Small intestine (tissue), 16 donors: ENCODE results near the gene C19orf12. TPM values are rescaled to one million over a fixed set of nuclear protein-coding genes. Genes with fewer than 3 reads are reported as not detected.

ENCODE experiments used
- DNase-seq, 2 donors: peaks; one replicate each; pipeline versions ENCODE4 v3.0.0 to v3.0.0-alpha.2; 2013
- FAIRE-seq: peaks from 2 replicates; lab custom pipeline; 2012; peaks lifted over from hg19 to GRCh38; lab: Jason Lieb, UNC
- H3K27ac ChIP-seq, 3 donors: one replicate each; pipeline ENCODE4 v1.5.1; 2013; ENCODE audit warnings: low read length in 2 of 3, mild to moderate bottlenecking in 2 of 3, control low read depth in 1 of 3, inconsistent platforms in 1 of 3, low read depth in 1 of 3, moderate library complexity in 1 of 3
- H3K27me3 ChIP-seq, 3 donors: one replicate each; pipeline ENCODE4 v1.6.1; 2013; ENCODE audit warnings: low read length in 3 of 3, inconsistent platforms in 1 of 3; ENCODE audit not compliant: control insufficient read depth in 3 of 3, insufficient read depth in 3 of 3
- H3K36me3 ChIP-seq, 3 donors: one replicate each; pipeline ENCODE4 v1.6.1; 2013; ENCODE audit warnings: low read length in 3 of 3, inconsistent platforms in 1 of 3, low read depth in 1 of 3, mild to moderate bottlenecking in 1 of 3, moderate library complexity in 1 of 3; ENCODE audit not compliant: control insufficient read depth in 3 of 3, insufficient read depth in 2 of 3
- H3K4me1 ChIP-seq, 3 donors: one replicate each; pipeline ENCODE4 v1.6.1; 2013; ENCODE audit warnings: low read length in 2 of 3, inconsistent platforms in 1 of 3, low read depth in 1 of 3, mild to moderate bottlenecking in 1 of 3, moderate library complexity in 1 of 3; ENCODE audit not compliant: control insufficient read depth in 3 of 3, insufficient read depth in 2 of 3
- H3K4me3 ChIP-seq, 3 donors: one replicate each; pipeline ENCODE4 v1.5.1; 2013; ENCODE audit warnings: low read length in 3 of 3, control low read depth in 1 of 3, inconsistent platforms in 1 of 3, low read depth in 1 of 3, mild to moderate bottlenecking in 1 of 3, moderate library complexity in 1 of 3
- H3K9me3 ChIP-seq, 2 donors: one replicate each; pipeline ENCODE4 v1.6.1; 2013; ENCODE audit warnings: low read depth in 1 of 2, low read length in 1 of 2; ENCODE audit not compliant: control insufficient read depth in 2 of 2, insufficient read depth in 1 of 2
- WGBS, 3 donors: extraction: QIAGEN DNeasy Blood & Tissue Kit; methylation state at CpG; one replicate each; pipeline ENCODE4 v1.1.7; 2013; 5-methylcytosine and 5-hydroxymethylcytosine counted together
- long read RNA-seq, 10 donors: transcript quantifications; one replicate each; lab custom pipeline, GENCODE V29; 2026
- polyA plus RNA-seq, 4 donors: library from polyadenylated mRNA; stranded (reverse) in 3 of 4; unstranded in 1 of 4; fragments of 200-250 nt in 3 of 4; fragments of 120-200 nt in 1 of 4; gene quantifications; one replicate each; pipeline versions ENCODE4 v1.2.1 to v1.2.3, GENCODE V29; 2013
- donor health status: healthy with polysubstance abuse.
- donor health status: control.
- donor health status: control.
- donor health status: Bipolar disorder and iron deficiency.
- donor health status: healthy.

C19orf12 gene
- polyA plus RNA-seq: 10 to 100 TPM; 19.0 to 26.2 (median 21.3) TPM
- long read RNA-seq, donor 1, transcript C19orf12-201 (3 exons, 2,464 nt): major isoform, 10 of 17 reads
- long read RNA-seq, donor 1, partial matches to known transcripts: 0 of 17 reads
- long read RNA-seq, donor 1, other reads (novel, unspliced or antisense): 0 of 17 reads
- long read RNA-seq, donor 2, partial matches to known transcripts: 0 of 5 reads
- long read RNA-seq, donor 2, other reads (novel, unspliced or antisense): 0 of 5 reads
- long read RNA-seq, donor 3, full-length matches to known transcripts: 5 of 5 reads
- long read RNA-seq, donor 3, partial matches to known transcripts: 0 of 5 reads
- long read RNA-seq, donor 3, other reads (novel, unspliced or antisense): 0 of 5 reads
- long read RNA-seq, donor 4: 0 reads
- long read RNA-seq, donor 5, full-length matches to known transcripts: 2 of 2 reads
- long read RNA-seq, donor 5, partial matches to known transcripts: 0 of 2 reads
- long read RNA-seq, donor 5, other reads (novel, unspliced or antisense): 0 of 2 reads
- long read RNA-seq, donor 6, partial matches to known transcripts: 0 of 3 reads
- long read RNA-seq, donor 6, other reads (novel, unspliced or antisense): 0 of 3 reads
- long read RNA-seq, donor 7, full-length matches to known transcripts: 14 of 14 reads
- long read RNA-seq, donor 7, partial matches to known transcripts: 0 of 14 reads
- long read RNA-seq, donor 7, other reads (novel, unspliced or antisense): 0 of 14 reads
- long read RNA-seq, donor 8, partial matches to known transcripts: 0 of 1 reads
- long read RNA-seq, donor 8, other reads (novel, unspliced or antisense): 0 of 1 reads
- long read RNA-seq, donor 9, partial matches to known transcripts: 0 of 2 reads
- long read RNA-seq, donor 9, other reads (novel, unspliced or antisense): 0 of 2 reads
- long read RNA-seq, donor 10, full-length matches to known transcripts: 8 of 8 reads
- long read RNA-seq, donor 10, partial matches to known transcripts: 0 of 8 reads
- long read RNA-seq, donor 10, other reads (novel, unspliced or antisense): 0 of 8 reads

GRCh38 chr19:29714953-29715700, at the start of gene C19orf12:
TSS of gene C19orf12 (minus strand) at chr19:29715261. CDS start at chr19:29708413, 6,848 bp downstream.
- DNase-seq: peak; percentile 66 to 92
- peak within 1 kb of the TSS; percentile 72 to 93 (median 87) for H3K4me3 ChIP-seq
- no peak for FAIRE-seq
- H3K9me3 ChIP-seq: no peaks in the 10 kb centered on the region
- no peaks in the 10 kb centered on the region for H3K36me3 ChIP-seq
- H3K27me3 ChIP-seq: no peaks in the 10 kb centered on the region
- 0 to 1% (median 0%) methylated on average over 35 to 72 of the region's 72 CpGs for WGBS, 3 donors
- H3K27ac ChIP-seq: peak within 1 kb of the TSS; percentile 94 to 98 (median 94)
- peaks cover 0 to 16% (median 14%) of the 10 kb centered on the region in 3 donors for H3K4me1 ChIP-seq

GRCh38 chr19:29764361-29764760, 49.3 kb upstream of the C19orf12 start:
- H3K36me3 ChIP-seq: no peaks in the 10 kb centered on the region
- 89 to 93% (median 90%) methylated on average over 8 of the region's 8 CpGs for WGBS, 3 donors
- no peak overlapping the region for H3K27ac ChIP-seq
- no peak for FAIRE-seq
- H3K4me3 ChIP-seq: no peak overlapping the region
- no peaks in the 10 kb centered on the region for H3K9me3 ChIP-seq
- DNase-seq: no peak
- H3K4me1 ChIP-seq: no peaks in the 10 kb centered on the region
- H3K27me3 ChIP-seq: no peaks in the 10 kb centered on the region

- Histone ChIP-seq H3K4me1 (no peaks in the 10 kb centered on the region), H3K4me3 (no peak overlapping the region), H3K27ac (no peak overlapping the region), H3K36me3 (no peaks in the 10 kb centered on the region), H3K9me3 (no peaks in the 10 kb centered on the region), H3K27me3 (no peaks in the 10 kb centered on the region)
- DNase-seq: no peak
- no peak for FAIRE-seq
- 84 to 91% (median 86%) methylated on average over 4 of the region's 4 CpGs for WGBS, 3 donors
Measured at GRCh38 chr19:29763196-29763595, 48.1 kb upstream of the C19orf12 start.

GRCh38 chr19:29761575-29762232, 46.6 kb upstream of the C19orf12 start:
- peak; percentile 10 to 30 for DNase-seq
- no peak overlapping the region for H3K4me3 ChIP-seq

GRCh38 chr19:29760752-29761502, 45.9 kb upstream of the C19orf12 start:
- DNase-seq (no peak), FAIRE-seq (no peak)
- WGBS, 3 donors: 59 to 87% (median 64%) methylated on average over 16 of the region's 16 CpGs
- H3K4me1 ChIP-seq: no peaks in the 10 kb centered on the region
- H3K27me3 ChIP-seq: no peaks in the 10 kb centered on the region
- H3K9me3 ChIP-seq: no peaks in the 10 kb centered on the region
- H3K36me3 ChIP-seq: no peaks in the 10 kb centered on the region
- no peak overlapping the region for H3K27ac ChIP-seq
- H3K4me3 ChIP-seq: no peak overlapping the region

More at GRCh38 chr19:29761575-29762232, 46.6 kb upstream of the C19orf12 start:
- no peak for FAIRE-seq
- Histone ChIP-seq H3K36me3 (no peaks in the 10 kb centered on the region), H3K9me3 (no peaks in the 10 kb centered on the region), H3K27me3 (no peaks in the 10 kb centered on the region), H3K27ac (no peak overlapping the region), H3K4me1 (no peaks in the 10 kb centered on the region)
- 23 to 53% (median 34%) methylated on average over 14 of the region's 14 CpGs for WGBS, 3 donors

GRCh38 chr19:29759359-29759758, 44.3 kb upstream of the C19orf12 start:
- Histone ChIP-seq H3K36me3 (no peaks in the 10 kb centered on the region), H3K27me3 (no peaks in the 10 kb centered on the region), H3K4me1 (no peaks in the 10 kb centered on the region), H3K4me3 (no peak overlapping the region), H3K9me3 (no peaks in the 10 kb centered on the region), H3K27ac (no peak overlapping the region)
- FAIRE-seq: no peak
- DNase-seq: no peak
- 73 to 82% (median 76%) methylated on average over 5 of the region's 5 CpGs for WGBS, 3 donors

- Histone ChIP-seq H3K36me3 (no peaks in the 10 kb centered on the region), H3K4me1 (no peaks in the 10 kb centered on the region), H3K4me3 (no peak overlapping the region), H3K27me3 (no peaks in the 10 kb centered on the region), H3K27ac (no peak overlapping the region), H3K9me3 (no peaks in the 10 kb centered on the region)
- FAIRE-seq: no peak
- no peak for DNase-seq
- WGBS, 3 donors: 79 to 88% (median 87%) methylated on average over 7 of the region's 7 CpGs
Measured at GRCh38 chr19:29758863-29759262, 43.8 kb upstream of the C19orf12 start.
